ENCODE data around the gene LOXHD1.

Gene LOXHD1

DNA sequence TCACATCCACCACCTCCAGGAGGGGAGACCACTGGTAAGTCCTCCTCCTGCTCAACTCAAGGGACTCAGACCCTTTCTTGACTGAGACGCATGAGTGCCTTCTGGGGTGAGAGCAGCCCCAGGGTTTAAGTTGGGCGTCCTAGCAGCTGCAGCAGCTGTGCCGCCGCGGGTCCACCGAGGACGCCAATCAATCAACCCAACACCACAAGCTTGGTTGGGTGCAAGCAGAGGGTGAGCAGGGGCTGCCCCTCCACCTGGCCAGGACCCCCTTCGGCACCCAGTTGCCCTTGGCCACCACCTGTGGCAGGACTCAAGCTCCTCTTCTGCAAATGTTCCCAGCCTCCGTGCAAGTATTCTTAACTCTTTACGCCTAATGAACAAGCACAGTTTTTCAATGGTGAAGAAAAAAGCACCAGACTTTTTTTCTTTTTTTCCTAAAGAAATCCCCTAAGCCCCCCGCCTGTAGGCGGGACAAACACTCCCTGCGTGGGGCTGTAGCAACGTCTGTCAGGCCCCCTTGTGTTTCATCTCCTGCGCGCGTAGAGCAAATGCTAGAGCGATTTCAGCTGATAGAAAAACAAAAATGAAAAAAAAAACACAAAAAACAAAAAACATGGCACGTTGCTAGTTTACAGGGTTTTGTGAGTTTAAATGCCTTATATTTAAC lies 197.1 kb downstream of the LOXHD1 start:
- no peak for TF ChIP-seq Cebpa-rat (IDR thresholded peaks at IDR 0.05)
- Histone ChIP-seq H3K27ac (no peak overlapping the region), H3K9me3 (replicated peaks in 1 of 11) (no peaks in the 10 kb centered on the region), H3K36me3 (peaks cover 18 to 52% (median 34%) of the 10 kb centered on the region in 11 experiments), H3K27me3 (no peaks in the 10 kb centered on the region), H4K20me1 (peaks cover 0 to 15% (median 0%) of the 10 kb centered on the region in 11 experiments; a peak in 3 of 22 replicates), H3K4me3 (no peak overlapping the region), H3K9ac (no peak overlapping the region), H3K4me1 (peaks cover 9 to 74% (median 41%) of the 10 kb centered on the region in 10 experiments), H3K4me2 (peak overlapping the region in 8 of 11 experiments; percentile 35 to 72 (median 59); a peak in 14 of 22 replicates)

DNA sequence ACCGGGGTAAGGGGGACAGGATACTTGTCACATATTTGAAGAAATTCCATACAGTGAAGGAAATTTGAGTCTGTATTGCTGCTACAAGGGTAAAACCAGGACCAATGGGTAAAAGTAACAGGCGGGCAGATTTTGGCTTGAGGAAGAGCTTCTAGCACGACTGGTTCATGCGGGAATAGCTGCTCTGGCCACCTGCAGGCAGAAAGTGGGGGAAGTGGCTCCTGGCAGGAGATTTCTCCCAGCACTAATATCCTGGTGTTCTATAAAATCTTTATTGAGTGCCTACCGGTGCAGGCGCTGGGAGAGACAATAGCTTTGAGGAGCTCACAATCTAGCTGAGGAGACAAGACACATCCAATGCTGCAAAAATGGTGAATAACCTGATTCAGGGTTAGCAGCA lies 198.5 kb downstream of the LOXHD1 start:
- TF ChIP-seq Cebpa-rat (IDR thresholded peaks at IDR 0.05), result no peak
- Histone ChIP-seq H3K27me3 (no peaks in the 10 kb centered on the region), H4K20me1 (peaks cover 0 to 15% (median 0%) of the 10 kb centered on the region in 11 experiments; a peak in 3 of 22 replicates), H3K27ac (no peak overlapping the region), H3K9me3 (replicated peaks in 1 of 11) (no peaks in the 10 kb centered on the region), H3K4me1 (peaks cover 9 to 72% (median 41%) of the 10 kb centered on the region in 10 experiments), H3K9ac (no peak overlapping the region), H3K4me2 (no peak overlapping the region), H3K4me3 (no peak overlapping the region), H3K36me3 (peaks cover 18 to 66% (median 47%) of the 10 kb centered on the region in 11 experiments)

DNA sequence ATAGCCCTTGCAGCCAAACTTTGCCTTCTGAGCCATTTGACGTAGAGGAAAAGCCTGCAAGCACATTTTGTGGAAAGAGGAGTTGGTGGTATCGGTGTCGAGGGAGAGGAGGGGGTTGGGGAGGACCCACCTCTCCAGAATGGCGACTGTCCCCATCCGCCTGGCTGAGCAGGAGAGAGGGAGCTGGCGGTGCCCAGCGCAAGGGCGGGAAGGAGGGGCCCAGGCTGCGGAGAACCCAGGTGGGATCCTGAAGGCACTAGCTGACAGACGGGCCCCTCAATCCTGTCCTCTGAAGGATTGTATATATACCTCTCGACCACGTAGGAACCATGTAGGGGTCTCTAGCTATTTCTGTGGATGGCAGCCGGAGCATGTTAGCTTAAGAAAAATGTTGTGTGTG lies 200.3 kb downstream of the LOXHD1 start:
- Histone ChIP-seq H3K4me2 (no peak overlapping the region), H3K4me3 (no peak overlapping the region), H3K9ac (no peak overlapping the region), H3K36me3 (peaks cover 18 to 83% (median 63%) of the 10 kb centered on the region in 11 experiments), H3K9me3 (replicated peaks in 1 of 11) (no peaks in the 10 kb centered on the region), H3K27ac (no peak overlapping the region), H3K27me3 (no peaks in the 10 kb centered on the region), H3K4me1 (peaks cover 0 to 54% (median 26%) of the 10 kb centered on the region in 10 experiments; a peak in 16 of 20 replicates), H4K20me1 (peaks cover 0 to 6% (median 0%) of the 10 kb centered on the region in 11 experiments; a peak in 3 of 22 replicates)
- TF ChIP-seq Cebpa-rat (IDR thresholded peaks at IDR 0.05), result no peak

DNA sequence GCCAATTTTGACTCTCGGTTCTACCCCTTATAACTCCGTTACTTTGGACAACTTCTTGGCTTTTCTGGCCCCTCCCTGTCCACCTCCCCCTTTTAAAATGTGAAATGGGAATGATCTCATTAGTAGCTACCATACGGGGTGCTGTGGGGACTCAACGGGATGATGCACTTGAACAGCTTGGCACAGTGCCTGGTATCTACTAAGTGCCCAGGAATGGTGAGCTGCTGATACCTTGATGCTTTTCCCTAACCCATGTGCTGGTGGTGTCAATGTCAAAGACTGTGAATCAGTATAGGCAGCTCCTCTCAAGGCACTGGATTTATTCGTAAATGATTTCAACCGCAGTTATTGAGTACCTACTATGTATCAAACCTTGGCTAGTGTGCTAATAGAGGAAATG lies 204.2 kb downstream of the LOXHD1 start:
- no peak for TF ChIP-seq Cebpa-rat (IDR thresholded peaks at IDR 0.05)
- H3K4me2 ChIP-seq, result no peak overlapping the region
- H3K27me3 ChIP-seq, result no peaks in the 10 kb centered on the region
- no peak overlapping the region for H3K9ac ChIP-seq
- H3K36me3 ChIP-seq, result peaks cover 40 to 99% (median 89%) of the 10 kb centered on the region in 11 experiments
- H3K4me1 ChIP-seq, result peaks cover 0 to 19% (median 0%) of the 10 kb centered on the region in 10 experiments; a peak in 7 of 20 replicates
- no peak overlapping the region for H3K27ac ChIP-seq
- no peaks in the 10 kb centered on the region for H3K9me3 ChIP-seq (replicated peaks in 1 of 11)
- no peak overlapping the region for H3K4me3 ChIP-seq
- no peaks in the 10 kb centered on the region for H4K20me1 ChIP-seq

DNA sequence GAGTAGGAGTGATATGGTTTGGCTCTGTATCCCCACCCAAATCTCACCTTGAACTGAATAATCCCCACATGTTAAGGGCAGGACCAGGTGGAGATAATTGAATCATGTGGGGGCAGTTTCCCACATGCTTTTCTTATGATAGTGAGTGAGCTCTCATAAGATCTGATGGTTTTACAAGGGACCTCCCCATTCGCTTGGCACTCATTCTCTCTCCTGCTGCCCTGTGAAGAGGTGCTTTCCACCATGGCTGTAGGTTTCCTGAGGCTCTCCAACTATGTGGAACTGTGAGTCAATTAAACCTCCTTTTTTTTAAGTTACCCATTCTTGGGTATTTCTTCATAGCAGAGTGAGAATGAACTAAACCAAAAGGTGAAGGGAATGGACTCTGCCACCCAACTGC lies 207.5 kb downstream of the LOXHD1 start:
- Histone ChIP-seq H3K27me3 (no peaks in the 10 kb centered on the region), H3K4me3 (no peak overlapping the region), H3K4me2 (no peak overlapping the region), H4K20me1 (no peaks in the 10 kb centered on the region), H3K9me3 (replicated peaks in 1 of 11) (peaks cover 0 to 9% (median 2%) of the 10 kb centered on the region in 11 experiments; a peak in 12 of 22 replicates), H3K36me3 (peaks cover 34 to 99% (median 81%) of the 10 kb centered on the region in 11 experiments), H3K4me1 (no peaks in the 10 kb centered on the region), H3K27ac (no peak overlapping the region), H3K9ac (no peak overlapping the region)
- TF ChIP-seq Cebpa-rat (IDR thresholded peaks at IDR 0.05), result no peak

DNA sequence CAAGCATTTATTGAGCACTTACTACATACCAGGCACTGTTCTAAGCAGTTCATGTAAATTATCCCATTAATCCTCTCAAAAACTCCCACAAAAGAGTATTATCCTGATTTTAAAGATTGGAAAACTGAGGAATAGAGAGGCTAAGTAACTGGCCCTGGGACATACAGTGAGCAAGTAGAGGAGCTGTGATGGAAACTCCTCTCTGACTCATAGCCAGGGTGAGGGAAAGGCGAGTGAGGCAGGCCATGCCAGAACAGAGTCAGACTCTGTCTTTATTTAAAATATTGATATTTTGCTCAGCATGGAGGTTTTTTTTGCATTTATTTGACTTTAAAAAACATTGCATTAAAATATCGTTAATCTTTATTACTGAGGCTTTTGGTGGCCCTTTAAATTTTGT lies 208.0 kb downstream of the LOXHD1 start:
- H3K27me3 ChIP-seq, result no peaks in the 10 kb centered on the region
- H3K36me3 ChIP-seq, result peaks cover 36 to 99% (median 81%) of the 10 kb centered on the region in 11 experiments
- H3K4me3 ChIP-seq, result no peak overlapping the region
- no peak overlapping the region for H3K9ac ChIP-seq
- no peaks in the 10 kb centered on the region for H3K4me1 ChIP-seq
- TF ChIP-seq Cebpa-rat (IDR thresholded peaks at IDR 0.05), result no peak
- no peaks in the 10 kb centered on the region for H4K20me1 ChIP-seq
- no peak overlapping the region for H3K4me2 ChIP-seq
- peaks cover 0 to 14% (median 6%) of the 10 kb centered on the region in 11 experiments; a peak in 12 of 22 replicates for H3K9me3 ChIP-seq (replicated peaks in 1 of 11)
- H3K27ac ChIP-seq, result no peak overlapping the region

DNA sequence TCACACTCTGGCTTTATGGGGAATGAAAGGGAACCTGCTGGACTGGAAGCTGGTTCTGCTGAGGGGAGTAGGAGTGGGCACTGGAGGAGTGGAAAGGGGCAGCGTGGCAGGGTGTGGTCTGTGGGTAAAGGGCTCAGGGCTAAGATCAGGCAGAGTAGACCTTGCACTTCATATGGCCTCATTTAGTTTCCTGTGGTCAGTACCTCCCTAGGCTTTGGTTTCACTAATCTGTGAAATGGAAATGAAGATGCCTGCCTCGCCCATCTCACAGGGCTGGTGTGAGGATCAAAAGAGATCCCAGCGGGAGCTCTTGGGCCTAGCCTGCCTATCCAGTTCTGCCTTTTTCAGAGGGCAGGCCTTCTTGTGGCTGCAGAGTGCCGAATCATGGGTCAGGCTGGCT lies 208.7 kb downstream of the LOXHD1 start:
- Histone ChIP-seq H3K4me2 (no peak overlapping the region), H3K4me1 (no peaks in the 10 kb centered on the region), H3K9ac (no peak overlapping the region), H3K9me3 (replicated peaks in 1 of 11) (peaks cover 0 to 15% (median 6%) of the 10 kb centered on the region in 11 experiments; a peak in 12 of 22 replicates), H3K4me3 (no peak overlapping the region), H3K36me3 (peaks cover 36 to 97% (median 82%) of the 10 kb centered on the region in 11 experiments), H4K20me1 (no peaks in the 10 kb centered on the region), H3K27me3 (no peaks in the 10 kb centered on the region), H3K27ac (no peak overlapping the region; a peak in 1 of 22 replicates)
- no peak for TF ChIP-seq Cebpa-rat (IDR thresholded peaks at IDR 0.05)

DNA sequence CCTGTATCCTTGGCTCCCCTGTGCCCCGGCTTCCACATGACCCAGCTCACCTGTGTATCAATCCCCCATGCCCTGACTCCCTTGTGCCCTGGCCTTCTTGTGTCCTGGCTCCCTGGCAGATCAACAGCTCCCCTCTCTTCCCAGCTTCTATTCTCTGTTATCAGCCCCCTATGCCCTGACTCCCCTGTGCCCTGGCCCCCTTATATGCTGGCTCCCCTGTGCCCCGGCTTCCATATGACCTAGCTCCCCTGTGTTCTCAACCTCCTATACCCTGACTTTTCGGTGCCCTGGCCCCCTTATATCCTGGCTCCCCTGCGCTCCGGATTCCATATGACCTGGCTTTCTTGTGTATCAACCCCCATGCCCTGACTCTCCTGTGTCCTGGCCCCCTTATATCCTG lies 209.2 kb downstream of the LOXHD1 start:
- Histone ChIP-seq H3K4me3 (no peak overlapping the region), H3K4me2 (no peak overlapping the region), H3K27me3 (no peaks in the 10 kb centered on the region), H3K36me3 (peaks cover 36 to 96% (median 78%) of the 10 kb centered on the region in 11 experiments), H3K4me1 (no peaks in the 10 kb centered on the region), H4K20me1 (no peaks in the 10 kb centered on the region), H3K27ac (no peak overlapping the region; a peak in 1 of 22 replicates), H3K9me3 (replicated peaks in 1 of 11) (peaks cover 0 to 15% (median 6%) of the 10 kb centered on the region in 11 experiments; a peak in 12 of 22 replicates), H3K9ac (no peak overlapping the region)
- TF ChIP-seq Cebpa-rat (IDR thresholded peaks at IDR 0.05), result no peak

DNA sequence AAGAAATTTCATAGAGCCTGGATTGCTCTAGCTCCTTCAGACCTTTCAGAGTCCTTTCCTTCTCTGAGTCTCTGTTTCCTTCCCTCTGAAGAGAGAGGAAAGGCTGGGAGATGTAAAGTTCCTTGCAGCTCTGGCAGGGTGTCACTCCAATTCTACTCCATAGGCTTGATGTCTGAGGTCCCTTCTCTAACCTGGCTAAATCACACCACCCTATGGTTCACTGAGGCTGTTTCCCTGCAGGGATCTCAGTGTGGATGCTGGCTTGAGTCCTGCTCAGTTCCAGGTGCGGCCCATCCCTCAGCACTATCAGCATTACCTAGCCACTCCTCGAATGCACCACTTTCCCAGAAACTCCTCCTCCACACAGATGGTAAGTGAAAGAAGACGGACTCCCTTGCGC lies 209.7 kb downstream of the LOXHD1 start:
- no peaks in the 10 kb centered on the region for H4K20me1 ChIP-seq
- no peak overlapping the region for H3K27ac ChIP-seq
- no peak overlapping the region for H3K4me2 ChIP-seq
- no peak for TF ChIP-seq Cebpa-rat (IDR thresholded peaks at IDR 0.05)
- H3K9ac ChIP-seq, result no peak overlapping the region
- no peak overlapping the region for H3K4me3 ChIP-seq
- no peaks in the 10 kb centered on the region for H3K4me1 ChIP-seq
- H3K9me3 ChIP-seq (replicated peaks in 1 of 11), result peaks cover 0 to 15% (median 7%) of the 10 kb centered on the region in 11 experiments; a peak in 12 of 22 replicates
- H3K27me3 ChIP-seq, result no peaks in the 10 kb centered on the region
- peaks cover 36 to 94% (median 75%) of the 10 kb centered on the region in 11 experiments for H3K36me3 ChIP-seq

All from BLaER1 treated with 17β-estradiol and CSF1 and Interleukin-3, amounts not matched to agents 10 nM and 100 nM (cell line).